GM03348 (cell line): ENCODE data around the gene FHIT.

Source experiments
- DNase-seq: peaks from one replicate; pipeline ENCODE4 v3.0.0; 2012; ENCODE audit warnings: low spot score

Gene FHIT

DNA sequence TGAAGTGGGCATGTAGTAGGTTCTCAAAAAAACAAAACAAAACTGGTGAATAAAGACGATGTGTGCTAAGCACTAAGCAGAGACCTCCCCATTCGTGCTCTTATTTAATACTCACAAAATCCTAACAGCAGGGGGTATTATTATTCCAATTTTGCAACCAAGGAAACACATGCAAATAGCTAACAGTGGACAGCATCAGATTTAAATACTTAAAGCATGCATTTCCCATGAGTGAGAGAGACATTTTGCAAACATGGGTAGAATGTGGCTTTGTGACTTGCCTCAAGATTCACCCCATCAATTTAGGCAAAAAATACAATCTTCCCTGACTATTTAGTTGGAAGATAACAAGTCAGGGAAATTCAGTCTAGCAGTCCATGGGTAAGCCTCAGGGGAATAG is 1255.2 kb downstream of the FHIT start:
- DNase-seq = no peak

DNA sequence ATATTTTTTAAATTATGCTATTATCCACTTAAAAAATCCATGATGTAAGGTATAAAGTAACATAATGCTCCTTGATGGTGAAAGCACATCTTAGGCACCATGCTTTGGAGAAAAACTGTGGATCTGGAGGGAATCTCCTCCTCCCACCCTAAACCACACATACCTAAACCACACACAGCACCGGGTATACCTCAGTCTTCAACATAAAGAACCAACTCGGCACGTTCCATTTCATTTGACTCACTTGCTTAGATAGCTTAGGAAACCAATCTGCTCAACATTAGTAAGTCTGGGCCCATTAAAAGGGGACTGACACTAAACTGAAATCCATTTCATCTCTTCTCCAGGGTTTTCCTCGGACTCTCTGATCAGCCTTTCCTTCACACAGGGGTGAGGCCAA is 1255.7 kb downstream of the FHIT start:
- DNase-seq = no peak

GRCh38 chr3:59994732-59995304 is 1256.4 kb downstream of the FHIT start:
- DNase-seq = no peak

GRCh38 chr3:59992578-59992977 is 1258.7 kb downstream of the FHIT start:
- DNase-seq = no peak

DNA sequence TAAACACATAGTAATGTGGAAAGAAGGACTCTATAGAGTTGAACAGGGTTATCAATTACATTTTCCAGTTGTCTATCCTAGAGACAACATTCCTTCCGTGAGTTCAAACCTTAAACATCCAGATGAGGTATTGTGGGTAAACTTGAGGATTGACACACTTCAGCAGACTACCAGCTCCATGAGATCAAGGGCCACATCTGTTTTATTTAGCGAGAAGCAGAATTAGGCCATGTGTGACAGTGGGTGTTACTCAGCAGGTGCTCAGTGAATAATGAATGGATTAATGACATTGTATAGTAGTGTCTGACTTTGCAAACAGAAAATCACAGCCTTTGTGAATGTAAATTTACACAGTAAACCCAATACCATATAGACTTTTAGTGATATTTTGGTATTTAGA is 1260.3 kb downstream of the FHIT start:
- no peak for DNase-seq

GRCh38 chr3:59982510-59982909 is 1268.7 kb downstream of the FHIT start:
- DNase-seq = no peak

DNA sequence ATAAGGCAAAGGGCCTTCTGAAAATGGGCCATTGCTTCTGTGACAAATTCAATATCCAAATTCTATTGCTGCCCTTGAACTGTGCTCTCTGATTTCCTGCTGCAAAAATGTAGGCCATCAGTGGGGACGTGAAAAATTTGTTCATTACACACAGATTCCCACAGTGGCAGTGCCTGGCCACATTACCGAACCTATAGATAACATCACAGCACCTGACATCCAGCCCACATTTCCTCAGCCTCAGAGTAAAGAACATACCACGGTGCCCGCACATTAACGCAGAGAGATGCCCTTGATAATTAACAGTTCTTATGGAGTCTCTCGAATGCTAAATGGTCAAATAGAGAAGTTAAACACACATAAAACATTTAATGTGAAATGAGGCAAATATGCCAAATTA is 1269.9 kb downstream of the FHIT start:
- no peak for DNase-seq

DNA sequence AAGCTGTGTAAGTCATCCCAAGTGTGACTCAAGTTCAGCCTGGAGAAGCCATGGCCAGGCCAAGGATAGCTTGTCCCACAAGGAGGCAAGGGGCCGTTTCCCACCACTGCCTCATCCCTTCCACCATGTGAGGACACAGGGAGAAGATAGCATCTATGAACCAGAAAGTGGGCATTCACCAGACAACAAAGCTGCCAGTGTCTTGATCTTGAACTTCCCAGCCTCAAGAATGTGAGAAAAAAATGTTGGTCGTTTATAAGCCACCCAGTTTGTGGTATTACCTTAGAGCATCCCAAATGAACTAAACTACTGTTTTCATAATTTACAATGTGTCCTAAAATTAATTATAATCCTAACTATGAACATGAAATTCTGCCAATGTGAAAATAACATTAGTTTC is 1270.7 kb downstream of the FHIT start:
- DNase-seq = no peak

DNA sequence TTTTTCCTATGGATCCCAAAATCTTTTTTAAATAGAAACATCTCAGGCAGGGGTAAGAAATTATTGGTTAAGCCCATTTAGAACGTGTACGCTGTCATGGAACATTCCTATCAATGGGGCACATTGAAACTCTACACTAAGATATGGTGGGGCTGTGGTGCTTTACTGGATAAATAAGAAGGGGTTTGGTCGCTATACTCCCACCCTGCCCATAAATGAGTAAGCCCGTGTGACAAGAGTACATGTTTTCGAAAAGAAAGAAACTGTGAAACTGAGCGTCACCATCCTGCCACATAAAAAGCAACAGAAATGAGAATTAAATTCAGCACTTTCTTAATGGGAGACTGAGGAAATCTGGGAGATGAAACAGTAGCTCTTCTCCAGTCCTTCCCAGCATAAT is 1271.7 kb downstream of the FHIT start:
- DNase-seq = no peak

GRCh38 chr3:59978979-59979378 is 1272.3 kb downstream of the FHIT start:
- DNase-seq = no peak

DNA sequence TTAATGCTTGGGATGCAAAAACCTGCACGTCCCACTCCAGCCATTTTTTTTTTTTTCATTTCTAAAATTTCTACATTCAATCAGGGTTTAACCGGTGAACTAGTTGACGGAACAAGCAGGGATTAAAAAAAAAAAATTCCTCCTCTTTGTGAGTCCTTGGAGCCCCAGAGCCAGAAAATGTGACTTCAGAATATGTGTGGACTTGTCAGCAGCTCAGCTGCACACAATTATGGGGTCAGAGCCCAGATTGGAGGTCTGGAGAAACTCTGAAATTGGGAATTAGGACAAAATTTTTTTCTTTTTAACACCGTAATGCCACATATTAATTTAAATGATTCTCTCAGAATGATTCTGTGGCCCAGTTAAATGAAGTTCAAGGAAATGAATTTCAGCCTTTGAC is 1280.5 kb downstream of the FHIT start:
- no peak for DNase-seq

DNA sequence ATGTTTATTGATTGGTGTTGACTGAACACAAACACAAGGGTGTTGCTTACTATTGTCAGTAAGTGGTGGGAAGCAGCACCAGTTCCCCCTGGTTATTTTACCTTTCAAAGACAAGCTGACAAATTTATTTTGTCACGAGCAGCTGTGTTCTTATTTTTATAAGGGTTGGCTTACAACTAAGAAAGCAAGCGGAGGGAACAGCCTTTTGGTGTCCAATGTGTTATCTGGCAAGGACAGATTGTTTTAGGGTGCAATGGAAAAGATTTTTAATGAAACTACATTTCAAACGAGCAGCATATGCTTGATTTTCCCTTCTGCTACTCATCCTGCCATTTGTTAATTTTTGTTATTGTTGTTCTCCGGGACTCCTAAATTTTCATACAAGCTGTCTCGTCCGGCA is 1280.9 kb downstream of the FHIT start:
- DNase-seq = no peak

- no peak for DNase-seq
Measured at GRCh38 chr3:59968513-59969045, 1282.7 kb downstream of the FHIT start.

GRCh38 chr3:59963676-59964075 is 1287.6 kb downstream of the FHIT start:
- DNase-seq = no peak

GRCh38 chr3:59957150-59957549 is 1294.1 kb downstream of the FHIT start:
- DNase-seq = no peak

DNA sequence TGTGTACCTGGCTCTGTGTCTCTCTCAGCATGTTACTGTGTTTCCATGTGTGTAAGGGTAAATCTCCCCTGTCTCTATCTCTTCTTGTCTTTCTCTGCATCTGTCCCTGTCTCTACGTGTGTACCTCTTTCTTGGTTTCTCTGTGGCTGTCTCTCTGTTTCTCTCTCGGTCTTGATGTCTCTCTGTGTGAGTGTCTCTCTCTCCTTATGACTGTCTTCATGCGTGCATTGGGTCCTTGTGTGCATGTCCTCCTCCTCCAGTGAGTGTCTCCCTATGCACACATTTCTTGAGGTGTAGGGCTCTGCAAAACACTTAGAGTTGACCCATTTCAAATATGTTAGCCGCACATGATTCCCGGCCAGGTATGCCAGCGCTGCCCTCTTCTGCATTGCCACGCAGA is 1298.1 kb downstream of the FHIT start:
- no peak for DNase-seq

GRCh38 chr3:59949311-59949710 is 1301.9 kb downstream of the FHIT start:
- no peak for DNase-seq

- DNase-seq = no peak
Measured at GRCh38 chr3:59946401-59946800, 1304.9 kb downstream of the FHIT start.

- no peak for DNase-seq
Measured at GRCh38 chr3:59940718-59941117, 1310.5 kb downstream of the FHIT start.

- DNase-seq = no peak
Measured at GRCh38 chr3:59939826-59940426, 1311.3 kb downstream of the FHIT start.

DNA sequence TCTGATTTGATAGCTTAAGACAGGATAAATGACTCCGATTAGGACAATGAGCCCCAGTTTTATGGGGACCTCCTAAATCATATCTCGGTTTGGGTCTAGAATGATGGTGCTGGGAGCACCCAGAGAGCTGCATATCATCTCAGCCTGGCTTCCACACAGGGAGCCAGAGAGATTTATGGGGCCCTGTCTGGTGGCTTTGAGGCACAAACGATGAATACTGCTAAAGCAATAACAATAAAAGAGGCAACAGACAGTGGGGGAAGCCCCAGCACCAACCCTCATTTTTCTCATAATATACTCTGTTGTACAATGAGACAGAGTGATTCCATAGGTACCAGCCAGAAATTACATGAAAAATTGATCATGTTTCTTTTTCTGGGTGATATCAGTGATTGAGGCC is 1312.4 kb downstream of the FHIT start:
- DNase-seq = no peak

GRCh38 chr3:59937201-59937600 is 1314.1 kb downstream of the FHIT start:
- DNase-seq = no peak

GRCh38 chr3:59936472-59936871 is 1314.8 kb downstream of the FHIT start:
- DNase-seq = no peak

DNA sequence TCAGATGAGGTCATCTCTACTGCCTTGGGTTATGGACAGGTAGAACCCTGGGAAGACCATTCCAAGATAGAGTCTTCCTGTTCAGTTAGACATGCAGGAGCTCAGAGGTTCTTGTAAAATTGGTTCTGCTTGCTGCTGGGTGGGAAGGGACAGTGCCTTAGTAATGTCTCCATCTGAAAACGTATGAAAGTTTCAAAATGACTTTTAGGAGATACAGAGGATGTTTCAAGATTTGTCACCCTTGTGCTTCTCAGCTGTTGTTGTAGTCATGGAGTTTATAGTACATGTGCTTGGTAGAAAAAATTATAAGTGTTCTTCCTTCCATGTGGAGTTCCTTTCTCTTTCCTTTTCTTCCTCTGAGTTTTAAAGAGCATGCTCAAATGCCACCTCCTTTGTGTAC is 1316.2 kb downstream of the FHIT start:
- DNase-seq = no peak
